ENCODE measurements around the gene PLGRKT. TPM values are rescaled to one million over a fixed set of nuclear protein-coding genes. Genes with fewer than 3 reads are reported as not detected.
"Not testable (repeated sequence)": the region's sequence is repeated elsewhere in the genome, so short reads cannot be mapped to it uniquely, and the experiment has no call there.

Gene PLGRKT
- total RNA-seq, 4 donors from 2014 or later, result 6.9 to 18.5 (median 13.4) TPM

DNA sequence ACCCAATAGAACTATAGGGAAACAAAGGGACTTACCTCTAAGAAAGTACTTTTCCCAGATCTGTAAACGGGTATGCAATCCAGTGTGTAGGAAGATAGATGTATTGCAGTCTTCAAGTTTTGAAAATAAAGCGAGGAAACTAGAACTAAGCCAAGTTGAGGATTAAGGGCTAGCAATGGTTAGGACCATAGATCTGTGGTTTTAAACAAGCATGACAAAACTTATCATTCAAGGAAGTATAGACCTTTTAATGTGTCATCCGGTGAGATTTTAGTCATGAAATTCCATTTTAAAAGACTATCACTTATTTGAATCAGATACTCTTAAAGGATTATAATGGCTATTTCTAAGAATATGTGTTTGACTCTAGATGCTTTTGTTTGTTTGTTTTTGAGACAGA is 33.1 kb upstream of the PLGRKT start:
- Histone ChIP-seq H3K27ac (no peak overlapping the region), H3K4me1 (no peaks in the 10 kb centered on the region), H3K27me3 (no peaks in the 10 kb centered on the region), H3K36me3 (no peaks in the 10 kb centered on the region), H3K4me3 (no peak overlapping the region), H3K9me3 (no peaks in the 10 kb centered on the region)
- 89% methylated on average over 3 of the region's 3 CpGs for WGBS
- TF ChIP-seq POLR2A (IDR thresholded peaks at IDR 0.05) (no peak), EP300 (IDR thresholded peaks at IDR 0.05) (no peak), POLR2AphosphoS5 (IDR thresholded peaks at IDR 0.05) (no peak)
- TF ChIP-seq, protein P1, sequence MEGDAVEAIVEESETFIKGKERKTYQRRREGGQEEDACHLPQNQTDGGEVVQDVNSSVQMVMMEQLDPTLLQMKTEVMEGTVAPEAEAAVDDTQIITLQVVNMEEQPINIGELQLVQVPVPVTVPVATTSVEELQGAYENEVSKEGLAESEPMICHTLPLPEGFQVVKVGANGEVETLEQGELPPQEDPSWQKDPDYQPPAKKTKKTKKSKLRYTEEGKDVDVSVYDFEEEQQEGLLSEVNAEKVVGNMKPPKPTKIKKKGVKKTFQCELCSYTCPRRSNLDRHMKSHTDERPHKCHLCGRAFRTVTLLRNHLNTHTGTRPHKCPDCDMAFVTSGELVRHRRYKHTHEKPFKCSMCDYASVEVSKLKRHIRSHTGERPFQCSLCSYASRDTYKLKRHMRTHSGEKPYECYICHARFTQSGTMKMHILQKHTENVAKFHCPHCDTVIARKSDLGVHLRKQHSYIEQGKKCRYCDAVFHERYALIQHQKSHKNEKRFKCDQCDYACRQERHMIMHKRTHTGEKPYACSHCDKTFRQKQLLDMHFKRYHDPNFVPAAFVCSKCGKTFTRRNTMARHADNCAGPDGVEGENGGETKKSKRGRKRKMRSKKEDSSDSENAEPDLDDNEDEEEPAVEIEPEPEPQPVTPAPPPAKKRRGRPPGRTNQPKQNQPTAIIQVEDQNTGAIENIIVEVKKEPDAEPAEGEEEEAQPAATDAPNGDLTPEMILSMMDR (IDR thresholded peaks at IDR 0.05), result no peak
- no peak for DNase-seq (ENCODE audit: low spot score in 2 of 2)

DNA sequence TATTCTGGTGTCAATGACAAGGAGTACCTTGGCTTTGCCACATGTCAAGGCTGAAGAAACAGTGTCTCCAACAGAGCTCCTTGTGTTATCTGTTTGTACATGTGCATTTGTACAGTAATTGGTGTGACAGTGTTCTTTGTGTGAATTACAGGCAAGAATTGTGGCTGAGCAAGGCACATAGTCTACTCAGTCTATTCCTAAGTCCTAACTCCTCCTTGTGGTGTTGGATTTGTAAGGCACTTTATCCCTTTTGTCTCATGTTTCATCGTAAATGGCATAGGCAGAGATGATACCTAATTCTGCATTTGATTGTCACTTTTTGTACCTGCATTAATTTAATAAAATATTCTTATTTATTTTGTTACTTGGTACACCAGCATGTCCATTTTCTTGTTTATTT is 32.4 kb upstream of the PLGRKT start:
- H3K36me3 ChIP-seq, result no peaks in the 10 kb centered on the region
- no peaks in the 10 kb centered on the region for H3K4me1 ChIP-seq
- no peak overlapping the region for H3K4me3 ChIP-seq
- no peaks in the 10 kb centered on the region for H3K9me3 ChIP-seq
- H3K27me3 ChIP-seq, result no peaks in the 10 kb centered on the region
- TF ChIP-seq, protein P1 (IDR thresholded peaks at IDR 0.05), result no peak
- TF ChIP-seq POLR2AphosphoS5 (IDR thresholded peaks at IDR 0.05) (no peak), EP300 (IDR thresholded peaks at IDR 0.05) (no peak), POLR2A (IDR thresholded peaks at IDR 0.05) (no peak)
- WGBS, result 82% methylated on average over 1 of the region's 1 CpG
- no peak overlapping the region for H3K27ac ChIP-seq
- DNase-seq (ENCODE audit: low spot score in 2 of 2), result no peak

DNA sequence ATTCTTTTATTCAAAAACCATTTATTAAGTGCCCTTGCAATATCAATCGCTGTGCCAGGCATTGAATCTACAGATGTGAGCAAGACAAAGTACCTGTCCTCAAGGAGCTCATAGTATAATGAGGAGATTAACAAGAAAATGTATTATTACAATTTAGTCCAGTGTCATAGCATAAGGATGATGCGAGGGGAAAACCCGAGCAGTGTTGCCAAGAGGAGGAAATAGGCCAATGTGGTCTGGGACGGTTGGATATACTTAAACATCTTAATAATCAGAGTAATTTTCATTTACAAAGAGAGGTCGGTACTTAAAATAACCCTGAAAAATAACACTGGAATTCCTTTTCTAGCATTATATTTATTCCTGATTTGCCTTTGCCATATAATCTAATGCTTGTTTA is 31.1 kb upstream of the PLGRKT start:
- no peaks in the 10 kb centered on the region for H3K27me3 ChIP-seq
- H3K36me3 ChIP-seq, result no peaks in the 10 kb centered on the region
- no peaks in the 10 kb centered on the region for H3K9me3 ChIP-seq
- no peak overlapping the region for H3K27ac ChIP-seq
- 63% methylated on average over 5 of the region's 5 CpGs for WGBS
- H3K4me1 ChIP-seq, result no peaks in the 10 kb centered on the region
- TF ChIP-seq EP300 (IDR thresholded peaks at IDR 0.05), result no peak
- no peak for TF ChIP-seq POLR2A (IDR thresholded peaks at IDR 0.05)
- TF ChIP-seq, protein P1 (IDR thresholded peaks at IDR 0.05), result no peak
- TF ChIP-seq POLR2AphosphoS5 (IDR thresholded peaks at IDR 0.05), result no peak
- no peak for DNase-seq (ENCODE audit: low spot score in 2 of 2)
- H3K4me3 ChIP-seq, result no peak overlapping the region

DNA sequence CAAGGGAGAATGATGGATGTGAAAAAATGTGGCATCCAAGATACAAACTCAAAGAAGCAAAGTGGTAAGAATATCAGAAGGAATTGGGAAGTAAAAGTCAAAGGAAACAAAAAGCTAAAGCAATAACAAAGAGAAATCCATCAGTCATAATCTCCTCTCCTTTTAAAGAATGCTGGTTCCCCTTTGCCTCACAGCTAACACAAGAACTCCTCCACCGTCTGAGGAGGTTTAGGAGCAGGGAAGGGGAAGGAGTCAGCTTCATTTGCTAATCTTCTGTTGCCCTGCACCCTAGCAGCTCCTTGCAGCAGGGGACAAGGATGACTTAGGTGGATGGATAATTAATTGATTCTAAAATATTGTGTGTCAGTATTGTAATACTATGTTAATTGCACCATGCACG is 29.0 kb upstream of the PLGRKT start:
- Histone ChIP-seq H3K36me3 (no peaks in the 10 kb centered on the region), H3K9me3 (no peaks in the 10 kb centered on the region)

DNA sequence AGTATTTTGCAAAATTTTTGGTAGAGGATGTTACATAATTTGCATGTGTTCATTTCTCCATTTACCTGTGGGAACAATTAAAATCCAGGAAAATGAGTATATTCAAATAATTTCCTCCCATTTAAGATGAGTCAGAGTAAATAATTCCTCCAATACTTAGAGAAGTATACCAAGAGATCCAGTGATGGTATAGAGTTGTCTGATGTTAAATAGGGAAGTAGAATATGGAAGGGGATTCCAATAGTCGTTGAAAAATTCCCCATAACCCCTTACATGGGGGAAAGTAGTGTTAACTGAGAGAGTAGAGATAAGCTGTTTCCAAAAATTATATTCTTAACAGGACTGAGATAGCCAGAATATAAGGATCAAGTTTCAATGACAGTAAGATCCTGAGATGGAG is 28.3 kb upstream of the PLGRKT start:
- no peaks in the 10 kb centered on the region for H3K36me3 ChIP-seq
- no peak overlapping the region for H3K4me3 ChIP-seq
- no peak overlapping the region for H3K27ac ChIP-seq
- WGBS, result 89% methylated on average over 1 of the region's 1 CpG
- no peaks in the 10 kb centered on the region for H3K4me1 ChIP-seq
- TF ChIP-seq, protein P1 (IDR thresholded peaks at IDR 0.05), result no peak
- TF ChIP-seq POLR2A (IDR thresholded peaks at IDR 0.05) (no peak), POLR2AphosphoS5 (IDR thresholded peaks at IDR 0.05) (no peak), EP300 (IDR thresholded peaks at IDR 0.05) (no peak)
- H3K27me3 ChIP-seq, result no peaks in the 10 kb centered on the region
- no peaks in the 10 kb centered on the region for H3K9me3 ChIP-seq
- DNase-seq (ENCODE audit: low spot score in 2 of 2), result no peak

More for the DNA sequence above, 29.0 kb upstream of the PLGRKT start:
- TF ChIP-seq, protein P1 (IDR thresholded peaks at IDR 0.05), result no peak
- no peak overlapping the region for H3K4me3 ChIP-seq
- DNase-seq (ENCODE audit: low spot score in 2 of 2), result no peak
- H3K27me3 ChIP-seq, result no peaks in the 10 kb centered on the region
- WGBS, result 81% methylated on average over 2 of the region's 2 CpGs
- no peak overlapping the region for H3K27ac ChIP-seq
- no peaks in the 10 kb centered on the region for H3K4me1 ChIP-seq

DNA sequence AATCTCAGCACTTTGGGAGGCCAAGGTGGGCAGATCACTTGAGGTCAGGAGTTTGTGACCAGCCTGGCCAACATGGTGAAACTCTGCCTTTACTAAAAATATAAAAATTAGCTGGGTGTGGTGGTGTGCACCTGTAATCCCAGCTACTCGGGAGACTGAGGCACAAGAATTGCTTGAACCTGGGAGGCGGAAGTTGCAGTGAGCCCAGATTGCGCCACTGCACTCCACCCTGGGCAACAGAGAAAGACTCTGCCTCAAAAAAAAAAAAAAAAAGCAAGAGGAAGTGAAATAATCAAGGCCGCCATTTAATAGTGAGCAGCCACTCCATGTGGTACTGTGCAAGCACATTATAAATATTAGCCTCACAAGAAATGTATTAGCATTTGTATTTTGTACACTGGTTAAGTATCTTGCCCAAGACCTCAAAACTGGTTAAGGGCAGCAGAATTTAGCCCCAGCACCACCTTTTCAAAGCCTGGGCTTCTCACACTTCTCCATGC is 27.2 kb upstream of the PLGRKT start:
- H3K4me3 ChIP-seq; DNase-seq (ENCODE audit: low spot score in 2 of 2); H3K4me1 ChIP-seq; H3K27me3 ChIP-seq; H3K36me3 ChIP-seq; H3K27ac ChIP-seq; H3K9me3 ChIP-seq: not testable (repeated sequence)
- 88% methylated on average over 4 of the region's 4 CpGs for WGBS
